NT2/D1 (cell line): ENCODE results near the gene GULP1.

Source experiments
- DNase-seq: peaks from one replicate; pipeline ENCODE4 v3.0.0-alpha.2; 2011; ENCODE audit warnings: low read depth, low spot score
- H3K27me3 ChIP-seq: 2 replicates; pipeline ENCODE4 v1.6.0; 2011; ENCODE audit warnings: mild to moderate bottlenecking; ENCODE audit not compliant: insufficient read length, insufficient read depth
- H3K36me3 ChIP-seq: 2 replicates; pipeline ENCODE4 v1.6.1; 2011; ENCODE audit warnings: mild to moderate bottlenecking, low read length, mixed read lengths; ENCODE audit not compliant: insufficient read depth, insufficient read length
- H3K4me1 ChIP-seq: 2 replicates; pipeline ENCODE4 v1.5.1; 2011; ENCODE audit not compliant: insufficient read depth, insufficient read length
- H3K4me3 ChIP-seq: 2 replicates; pipeline ENCODE4 v1.5.1; 2011; ENCODE audit warnings: low read depth; ENCODE audit not compliant: insufficient read length
- H3K9ac ChIP-seq: 2 replicates; pipeline ENCODE4 v1.6.0; 2011; ENCODE audit warnings: low read depth; ENCODE audit not compliant: insufficient read length
- H3K9me3 ChIP-seq: 2 replicates; pipeline ENCODE4 v1.5.1; 2011; ENCODE audit warnings: mild to moderate bottlenecking, low read length; ENCODE audit not compliant: insufficient read depth
- SUZ12 ChIP-seq: IDR thresholded peaks from 2 replicates; pipeline ENCODE4 v1.6.1; 2011; ENCODE audit not compliant: insufficient read length, insufficient read depth; ENCODE audit errors: extremely low read depth
- YY1 ChIP-seq: IDR thresholded peaks from 2 replicates; pipeline ENCODE4 v1.6.1; 2011; ENCODE audit not compliant: insufficient read length, insufficient read depth
- ZNF274 ChIP-seq: IDR thresholded peaks from 2 replicates; pipeline ENCODE4 v1.6.1; 2011; ENCODE audit warnings: mild to moderate bottlenecking, low read depth, low read length

The GULP1 gene

GRCh38 chr2:188619146-188619545, 327.5 kb downstream of the GULP1 start:
- DNase-seq: no peak
- TF ChIP-seq YY1 (no peak), ZNF274 (no peak), SUZ12 (no peak)
- Histone ChIP-seq H3K4me3 (no peak overlapping the region), H3K9ac (no peak overlapping the region), H3K9me3 (no peaks in the 10 kb centered on the region), H3K4me1 (no peaks in the 10 kb centered on the region), H3K36me3 (no peaks in the 10 kb centered on the region), H3K27me3 (no peaks in the 10 kb centered on the region)

GRCh38 chr2:188620916-188621315, 329.2 kb downstream of the GULP1 start:
- Histone ChIP-seq H3K36me3 (no peaks in the 10 kb centered on the region), H3K27me3 (no peaks in the 10 kb centered on the region), H3K4me3 (no peak overlapping the region), H3K9ac (no peak overlapping the region), H3K4me1 (no peaks in the 10 kb centered on the region), H3K9me3 (no peaks in the 10 kb centered on the region)
- TF ChIP-seq ZNF274 (no peak), YY1 (no peak), SUZ12 (no peak)
- DNase-seq: no peak

- DNase-seq: no peak
- TF ChIP-seq SUZ12 (no peak), ZNF274 (no peak), YY1 (no peak)
- H3K4me1 ChIP-seq: no peaks in the 10 kb centered on the region
- H3K27me3 ChIP-seq: no peaks in the 10 kb centered on the region
- H3K9ac ChIP-seq: no peak overlapping the region
- H3K9me3 ChIP-seq: no peaks in the 10 kb centered on the region
- no peak overlapping the region for H3K4me3 ChIP-seq
- no peaks in the 10 kb centered on the region for H3K36me3 ChIP-seq
Measured at GRCh38 chr2:188622601-188623260, 331.1 kb downstream of the GULP1 start.

GRCh38 chr2:188623995-188624643, 332.4 kb downstream of the GULP1 start:
- Histone ChIP-seq H3K4me1 (no peaks in the 10 kb centered on the region), H3K9me3 (no peaks in the 10 kb centered on the region), H3K4me3 (no peak overlapping the region), H3K27me3 (no peaks in the 10 kb centered on the region), H3K36me3 (no peaks in the 10 kb centered on the region), H3K9ac (no peak overlapping the region)
- DNase-seq: no peak
- no peak for TF ChIP-seq SUZ12
- TF ChIP-seq YY1: no peak

GRCh38 chr2:188627471-188627870, 335.8 kb downstream of the GULP1 start:
- no peak for TF ChIP-seq YY1
- no peak for TF ChIP-seq SUZ12
- TF ChIP-seq ZNF274: no peak
- Histone ChIP-seq H3K4me1 (no peaks in the 10 kb centered on the region), H3K36me3 (no peaks in the 10 kb centered on the region), H3K4me3 (no peak overlapping the region), H3K9me3 (no peaks in the 10 kb centered on the region), H3K9ac (no peak overlapping the region), H3K27me3 (no peaks in the 10 kb centered on the region)
- no peak for DNase-seq

GRCh38 chr2:188628989-188629752, 337.5 kb downstream of the GULP1 start:
- Histone ChIP-seq H3K9me3 (no peaks in the 10 kb centered on the region), H3K4me1 (no peaks in the 10 kb centered on the region), H3K36me3 (no peaks in the 10 kb centered on the region), H3K27me3 (no peaks in the 10 kb centered on the region), H3K4me3 (no peak overlapping the region), H3K9ac (no peak overlapping the region)
- TF ChIP-seq ZNF274: no peak
- DNase-seq: peak; percentile 16

GRCh38 chr2:188629753-188630527, 338.3 kb downstream of the GULP1 start:
- H3K9me3 ChIP-seq: no peaks in the 10 kb centered on the region
- H3K9ac ChIP-seq: no peak overlapping the region
- no peaks in the 10 kb centered on the region for H3K27me3 ChIP-seq
- no peak for DNase-seq
- H3K36me3 ChIP-seq: no peaks in the 10 kb centered on the region
- H3K4me3 ChIP-seq: no peak overlapping the region
- no peaks in the 10 kb centered on the region for H3K4me1 ChIP-seq
- TF ChIP-seq SUZ12 (no peak), ZNF274 (no peak), YY1 (no peak)
